ENCODE measurements around the gene ARL16. TPM values are rescaled to one million over a fixed set of nuclear protein-coding genes. Genes with fewer than 3 reads are reported as not detected.

ARL16 gene
- total and polyA plus RNA-seq, 2 of the 4 experiments (the other 2 are of a cell fraction): 51.1 to 77.9 TPM

DNA sequence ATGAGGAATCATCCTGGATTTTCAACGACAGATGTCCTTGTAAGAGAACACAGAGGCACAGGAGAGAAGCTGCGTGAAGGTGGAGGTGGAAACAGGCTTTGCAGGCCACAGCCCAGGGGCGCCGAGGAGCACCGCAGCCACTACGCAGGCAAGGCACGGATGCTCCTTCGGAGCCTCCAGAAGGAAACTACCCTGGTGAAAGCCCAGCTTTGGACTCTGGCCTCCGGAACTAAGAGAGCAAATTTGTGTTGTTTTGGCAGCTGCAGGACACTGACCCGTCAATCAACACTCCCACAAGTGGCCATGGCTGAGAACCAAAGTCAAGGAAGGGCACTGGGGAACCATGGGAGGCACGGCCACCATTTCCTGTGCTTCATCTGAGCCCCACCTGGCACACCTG, 3.4 kb downstream of the ARL16 start:
- Histone ChIP-seq H2AK5ac (ENCODE audit: low read depth, low read length) (no peak overlapping the region), H2BK15ac (ENCODE audit: low read depth, low read length) (no peak overlapping the region), H3K36me3 (ENCODE audit: control insufficient read depth, insufficient read depth, low read length) (peaks cover 6% of the 10 kb centered on the region), H2BK120ac (ENCODE audit: low read depth, low read length) (no peak overlapping the region), H3K4me2 (ENCODE audit: low read depth, low read length) (no peak overlapping the region), H4K20me1 (ENCODE audit: insufficient read depth, low read length) (peaks cover 13% of the 10 kb centered on the region), H3K9ac (ENCODE audit: low read depth, low read length) (no peak overlapping the region), H3K23ac (ENCODE audit: low read depth, low read length) (no peak overlapping the region), H3K14ac (replicated peaks; ENCODE audit: low read depth, low read length) (no peak overlapping the region), H3K9me3 (ENCODE audit: control insufficient read depth, insufficient read depth, low read length) (no peaks in the 10 kb centered on the region), H2AFZ (replicated peaks; ENCODE audit: low read length, poor library complexity) (no peak overlapping the region), H3K27ac (ENCODE audit: insufficient read depth, low read length) (no peak overlapping the region), H4K8ac (ENCODE audit: low read depth in 2 of 2, low read length in 2 of 2) (no peak overlapping the region), H3K4ac (ENCODE audit: low read depth, low read length) (no peak overlapping the region), H4K5ac (ENCODE audit: low read depth, low read length) (no peak overlapping the region), H3K18ac (ENCODE audit: low read depth, low read length) (no peak overlapping the region), H3K56ac (ENCODE audit: extremely low read depth, insufficient read depth, low read length) (no peak overlapping the region), H3K9me1 (ENCODE audit: insufficient read depth, low read length) (peaks cover 6% of the 10 kb centered on the region; the same call in 1 of the 2 replicates), H2BK20ac (ENCODE audit: low read depth, low read length) (no peak overlapping the region), H4K91ac (ENCODE audit: insufficient read depth, low read depth, low read length) (no peak overlapping the region), H2AK9ac (replicated peaks; ENCODE audit: low read depth, low read length, poor library complexity) (no peak overlapping the region), H3K4me1 (ENCODE audit: control insufficient read depth, insufficient read depth, low read length) (peaks cover 5% of the 10 kb centered on the region), H3K27me3 (ENCODE audit: control insufficient read depth, insufficient read depth, low read length) (no peaks in the 10 kb centered on the region), H3K79me1 (ENCODE audit: low read depth in 1 of 2, low read length in 2 of 2) (peaks cover 26 to 71% of the 10 kb centered on the region in 2 experiments; a peak in 3 of 4 replicates), H2BK5ac (ENCODE audit: low read depth, low read length, poor library complexity, severe bottlenecking) (no peak overlapping the region), H3K4me3 (ENCODE audit: insufficient read depth, low read depth, low read length) (no peak overlapping the region)
- TF ChIP-seq NFE2L2 (IDR thresholded peaks at IDR 0.05; ENCODE audit: low read depth, low read length) (no peak), RFX5 (IDR thresholded peaks at IDR 0.05; ENCODE audit: low read depth, low read length) (no peak), POLR2A (IDR thresholded peaks at IDR 0.05; ENCODE audit: low read depth, low read length) (no peak), RAD21 (IDR thresholded peaks at IDR 0.05; ENCODE audit: low read length) (no peak), SMC3 (IDR thresholded peaks at IDR 0.05; ENCODE audit: low read depth, low read length) (no peak), RCOR1 (IDR thresholded peaks at IDR 0.05; ENCODE audit: insufficient replicate concordance, low read length) (no peak), MXI1 (IDR thresholded peaks at IDR 0.05; ENCODE audit: borderline replicate concordance, low read depth, low read length) (no peak), MAZ (IDR thresholded peaks at IDR 0.05; ENCODE audit: borderline replicate concordance, low read depth, low read length) (no peak)
- TF ChIP-seq, protein P1, sequence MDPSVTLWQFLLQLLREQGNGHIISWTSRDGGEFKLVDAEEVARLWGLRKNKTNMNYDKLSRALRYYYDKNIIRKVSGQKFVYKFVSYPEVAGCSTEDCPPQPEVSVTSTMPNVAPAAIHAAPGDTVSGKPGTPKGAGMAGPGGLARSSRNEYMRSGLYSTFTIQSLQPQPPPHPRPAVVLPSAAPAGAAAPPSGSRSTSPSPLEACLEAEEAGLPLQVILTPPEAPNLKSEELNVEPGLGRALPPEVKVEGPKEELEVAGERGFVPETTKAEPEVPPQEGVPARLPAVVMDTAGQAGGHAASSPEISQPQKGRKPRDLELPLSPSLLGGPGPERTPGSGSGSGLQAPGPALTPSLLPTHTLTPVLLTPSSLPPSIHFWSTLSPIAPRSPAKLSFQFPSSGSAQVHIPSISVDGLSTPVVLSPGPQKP (IDR thresholded peaks at IDR 0.05; ENCODE audit: borderline replicate concordance, low read depth, low read length): no peak
- TF ChIP-seq, protein P2, sequence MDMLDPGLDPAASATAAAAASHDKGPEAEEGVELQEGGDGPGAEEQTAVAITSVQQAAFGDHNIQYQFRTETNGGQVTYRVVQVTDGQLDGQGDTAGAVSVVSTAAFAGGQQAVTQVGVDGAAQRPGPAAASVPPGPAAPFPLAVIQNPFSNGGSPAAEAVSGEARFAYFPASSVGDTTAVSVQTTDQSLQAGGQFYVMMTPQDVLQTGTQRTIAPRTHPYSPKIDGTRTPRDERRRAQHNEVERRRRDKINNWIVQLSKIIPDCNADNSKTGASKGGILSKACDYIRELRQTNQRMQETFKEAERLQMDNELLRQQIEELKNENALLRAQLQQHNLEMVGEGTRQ (IDR thresholded peaks at IDR 0.05; ENCODE audit: low read depth, low read length): no peak
- in situ Hi-C loops (cut with MboI; ENCODE audit: low sequenced_read_pairs): no loop called here
- ChIA-PET CTCF (no interaction called here), POLR2A (ENCODE audit: unreplicated experiment) (no interaction called here)
- intact Hi-C loops (cut with micrococcal nuclease): no loop called here
- dilution Hi-C loops (cut with HindIII; ENCODE audit: low sequenced_read_pairs, unreplicated experiment): no loop called here
- no peak for ATAC-seq (ENCODE audit: low read depth)
- WGBS, 2 experiments (ENCODE audit: extremely low coverage in 2 of 2, insufficient read length in 1 of 2): 85% methylated on average over 6 of the region's 11 CpGs; no CpG with 5 or more reads in 1 of the 2 experiments
- DNase-seq: no peak
- no TSS peak for BruUV-seq (replicated peaks)

All from IMR-90 (cell line).